Endothelial cell of umbilical vein (primary cell): ENCODE results near the gene MCL1. TPM values are rescaled to one million over a fixed set of nuclear protein-coding genes. Genes with fewer than 3 reads are reported as not detected.

Experiments
- BruUV-seq: library from RNA; stranded (reverse); fragments of 400-500 nt; replicated peaks from 2 replicates; lab custom pipeline; 2021; lab: Mats Ljungman, UMichigan
- CTCF ChIA-PET: fragments of 300-600, 350-600 bp; sonication (Branson Sonifier 250); formaldehyde crosslinking; loops from one replicate; lab custom pipeline; 2021; ENCODE audit warnings: antibody characterized with exemption, inconsistent platforms; lab: Charles Lee
- POLR2A ChIA-PET: fragments of 300-600, 350-600 bp; sonication (Branson Sonifier 250); formaldehyde crosslinking; loops from one replicate; lab custom pipeline; 2021; ENCODE audit warnings: antibody characterized with exemption, inconsistent platforms; lab: Charles Lee
- DNase-seq: peaks from one replicate; pipeline ENCODE4 v3.0.0-alpha.2; 2011; ENCODE audit warnings: low read depth, low spot score
- FAIRE-seq: peaks from 2 replicates; lab custom pipeline; 2011; peaks lifted over from hg19 to GRCh38; lab: Jason Lieb, UNC
- H2AFZ ChIP-seq: 2 replicates; pipeline ENCODE4 v1.6.0; 2012; ENCODE audit warnings: low read depth, low read length, control low read depth, inconsistent platforms
- H3K27ac ChIP-seq: 2 replicates; pipeline ENCODE4 v1.5.1; 2011; ENCODE audit warnings: low read depth, mild to moderate bottlenecking, control low read depth, low read length, moderate library complexity; ENCODE audit not compliant: insufficient read depth
- H3K27me3 ChIP-seq, 2 experiments: 2 replicates each; pipeline versions ENCODE4 v1.6.0 to v1.6.1; 2011; ENCODE audit warnings: low read length in 2 of 2, mixed read lengths in 1 of 2; ENCODE audit not compliant: control insufficient read depth in 2 of 2, insufficient read depth in 2 of 2
- H3K36me3 ChIP-seq, 2 experiments: 2 replicates in 1 of 2; 3 replicates in 1 of 2; pipeline ENCODE4 v1.5.1; 2011; ENCODE audit warnings: low read length in 2 of 2, mild to moderate bottlenecking in 1 of 2, moderate library complexity in 1 of 2; ENCODE audit not compliant: control insufficient read depth in 2 of 2, insufficient read depth in 2 of 2; ENCODE audit errors: extremely low read depth in 1 of 2
- H3K4me1 ChIP-seq: 3 replicates; pipeline ENCODE4 v1.5.1; 2011; ENCODE audit warnings: mild to moderate bottlenecking, low read length; ENCODE audit not compliant: control insufficient read depth, insufficient read depth; ENCODE audit errors: extremely low read depth
- H3K4me2 ChIP-seq: 2 replicates; pipeline ENCODE4 v1.6.1; 2011; ENCODE audit warnings: low read length, control low read depth, mixed read lengths; ENCODE audit not compliant: insufficient read depth
- H3K4me3 ChIP-seq, 3 experiments: fragments of 200-600 bp in 1 of 3; sonication (generic), shearing (Covaris generic) in 1 of 3; replicated peaks in 1 of 3; 2 replicates each; pipeline ENCODE4 v1.5.1; 2011 to 2016; ENCODE audit warnings: control low read depth in 3 of 3, low read length in 3 of 3, mild to moderate bottlenecking in 2 of 3, inconsistent platforms in 1 of 3, low read depth in 1 of 3, moderate library complexity in 1 of 3; ENCODE audit not compliant: insufficient read depth in 1 of 3
- H3K79me2 ChIP-seq: 2 replicates; pipeline ENCODE4 v1.6.0; 2012; ENCODE audit warnings: low read length, inconsistent platforms; ENCODE audit not compliant: control insufficient read depth, insufficient read depth
- H3K9ac ChIP-seq: replicated peaks from 2 replicates; pipeline ENCODE3; 2011; ENCODE audit warnings: low read length, control low read depth; ENCODE audit not compliant: insufficient read depth; ENCODE audit errors: extremely low read depth
- H3K9me1 ChIP-seq: replicated peaks from 3 replicates; pipeline ENCODE4 v1.6.0; 2011; ENCODE audit warnings: mild to moderate bottlenecking, low read length; ENCODE audit not compliant: control insufficient read depth, insufficient read depth; ENCODE audit errors: extremely low read depth
- H3K9me3 ChIP-seq: replicated peaks from 2 replicates; pipeline ENCODE4 v1.5.1; 2012; ENCODE audit warnings: low read length, inconsistent platforms; ENCODE audit not compliant: control insufficient read depth, insufficient read depth
- H4K20me1 ChIP-seq: replicated peaks from 2 replicates; pipeline ENCODE3; 2011; ENCODE audit warnings: mild to moderate bottlenecking, low read length; ENCODE audit not compliant: control insufficient read depth, insufficient read depth; ENCODE audit errors: extremely low read depth
- CTCF ChIP-seq, 2 donors: IDR thresholded peaks; 1 replicate in 1 of 2; 2 replicates in 1 of 2; pipeline ENCODE4 v1.5.1; 2011; ENCODE audit warnings: low read length in 2 of 2, mild to moderate bottlenecking in 2 of 2, moderate library complexity in 2 of 2, control low read depth in 1 of 2, inconsistent platforms in 1 of 2, low read depth in 1 of 2; ENCODE audit not compliant: insufficient read depth in 1 of 2; ENCODE audit errors: extremely low read depth in 1 of 2
- EZH2 ChIP-seq: IDR thresholded peaks from 2 replicates; pipeline ENCODE4 v1.6.1; 2012; ENCODE audit warnings: borderline replicate concordance, low read depth, mild to moderate bottlenecking, moderate library complexity, low read length, inconsistent platforms; ENCODE audit not compliant: severe bottlenecking
- GATA2 ChIP-seq: IDR thresholded peaks from 2 replicates; pipeline ENCODE4 v1.7.0; 2011; ENCODE audit warnings: low read depth, mild to moderate bottlenecking, moderate library complexity, mixed read lengths, low read length; ENCODE audit not compliant: insufficient read length, insufficient read depth
- JUN ChIP-seq: IDR thresholded peaks from 2 replicates; pipeline ENCODE4 v1.6.1; 2011; ENCODE audit warnings: borderline replicate concordance, low read depth; ENCODE audit not compliant: insufficient read length, insufficient read depth
- MAX ChIP-seq: IDR thresholded peaks from 2 replicates; pipeline ENCODE4 v1.6.1; 2011; ENCODE audit not compliant: insufficient read depth, insufficient read length
- MYC ChIP-seq: IDR thresholded peaks from one replicate; pipeline ENCODE4 v1.6.1; 2011; ENCODE audit warnings: mild to moderate bottlenecking, low read depth, low read length
- POLR2A ChIP-seq: IDR thresholded peaks from 2 replicates; pipeline ENCODE4 v1.6.1; 2012; ENCODE audit warnings: low read depth, mild to moderate bottlenecking, control low read depth, low read length
- POLR2AphosphoS5 ChIP-seq: IDR thresholded peaks from 2 replicates; pipeline ENCODE4 v1.6.1; 2012; ENCODE audit warnings: low read depth, mild to moderate bottlenecking, control low read depth, low read length, moderate library complexity; ENCODE audit not compliant: insufficient read depth
- dilution Hi-C: fragments of 300-500 bp; cut with MboI; formaldehyde crosslinking; loops from one replicate; pipeline ENCODE4 v1.15.0; 2019; ENCODE audit warnings: low sequenced_read_pairs; ENCODE audit not compliant: extremely low pct_ligation_motif_present
- intact Hi-C: fragments of 100-400 bp; cut with micrococcal nuclease; formaldehyde crosslinking; loops from one replicate; pipeline ENCODE4 v1.10.0; 2022
- polyA plus RNA-seq, 4 experiments: library from polyadenylated mRNA; depleted of rRNA in 3 of 4; stranded (reverse) in 3 of 4; unstranded in 1 of 4; fragments of >200 nt; gene quantifications; 2 replicates each; pipeline versions ENCODE4 v1.2.1 to v1.2.3, GENCODE V29; 2011 to 2012; ENCODE audit warnings: missing spikeins in 1 of 4
- total RNA-seq: library from RNA; stranded (reverse); gene quantifications from 2 replicates; pipeline ENCODE4 v1.2.3, GENCODE V29; 2021

Gene MCL1
- total and polyA plus RNA-seq, 2 donors (not counting 3 experiments of a cell fraction or from before 2014, with no cell fraction given): 87.3 to 186 TPM

GRCh38 chr1:150627826-150628410 lies 48.5 kb upstream of the MCL1 start:
- POLR2A ChIA-PET: interaction anchor here (0.6 to 3.8 kb wide), 2 partner anchors 10 to 49 kb away, joined by 4 to 43 read pairs; partner anchors contain the start of gene MCL1
- peaks cover 10 to 17% of the 10 kb centered on the region in 2 experiments for H3K36me3 ChIP-seq
- CTCF ChIA-PET: interaction anchor here (0.8 to 1.4 kb wide), 2 partner anchors 49 to 69 kb away, joined by 3 to 4 read pairs; partner anchors contain the start of gene MCL1
- DNase-seq (no peak), FAIRE-seq (no peak)
- no peaks in the 10 kb centered on the region for H3K9me3 ChIP-seq
- intact Hi-C loops: loop anchor here (2.0 to 10.0 kb wide), 6 partner anchors 17 to 349 kb away; partner anchors contain the start of genes MCL1 and RPRD2
- dilution Hi-C loops: no loop called here
- H3K4me3 ChIP-seq: peak overlapping the region in 2 of 3 experiments; percentile 67 to 89
- H3K79me2 ChIP-seq: peaks cover 28% of the 10 kb centered on the region
- peaks cover 15% of the 10 kb centered on the region for H3K4me1 ChIP-seq
- H3K27me3 ChIP-seq: no peaks in the 10 kb centered on the region
- H3K9ac ChIP-seq: peak overlapping the region; percentile 83
- H3K4me2 ChIP-seq: peak overlapping the region; percentile 93
- peak overlapping the region; percentile 20 for H3K27ac ChIP-seq
- H2AFZ ChIP-seq: no peak overlapping the region
- no TSS peak for BruUV-seq
- H4K20me1 ChIP-seq: no peaks in the 10 kb centered on the region
- TF ChIP-seq JUN (no peak), MYC (no peak), EZH2 (no peak), POLR2AphosphoS5 (no peak), CTCF (IDR thresholded peaks at IDR 0.05; ENCODE audit: extremely low read depth in 1 of 2, insufficient read depth in 1 of 2, low read depth in 1 of 2, low read length in 2 of 2) (no peak), MAX (no peak), POLR2A (no peak), GATA2 (no peak)
- no peaks in the 10 kb centered on the region for H3K9me1 ChIP-seq
